GM23248 (cell line): ENCODE measurements around the gene WRNIP1.

ENCODE experiments used
- EZH2 ChIP-seq: fragments of 200-600 bp; sonication (generic); IDR thresholded peaks from 2 replicates; pipeline ENCODE4 v1.6.1; 2018; ENCODE audit warnings: antibody characterized with exemption, mild to moderate bottlenecking; ENCODE audit not compliant: insufficient read depth, poor library complexity, severe bottlenecking
- EZH2phosphoT487 ChIP-seq: fragments of 200-600 bp; sonication (generic); IDR thresholded peaks from 2 replicates; pipeline ENCODE4 v1.6.1; 2018; ENCODE audit warnings: antibody characterized with exemption, moderate library complexity, mild to moderate bottlenecking, low read depth; ENCODE audit not compliant: insufficient read depth

- TF ChIP-seq EZH2: no peak
- TF ChIP-seq EZH2phosphoT487: no peak
These were observed 64.1 kb downstream of the WRNIP1 start for GRCh38 chr6:2829253-2829652.
